Stimulated activated naive CD8-positive, alpha-beta T cell treated with anti-CD3 and anti-CD28 coated beads, Interleukin-15, Interleukin-2, amounts not matched to agents 100 ng/mL and 50 ng/mL, for 24 hours (primary cell): ENCODE results near the gene CUX1.

Experiments
- H3K27ac Mint-ChIP-seq: one replicate; pipeline ENCODE4 v1.8.0; 2021; ENCODE audit warnings: mild to moderate bottlenecking, mixed read lengths
- H3K27me3 Mint-ChIP-seq: one replicate; pipeline ENCODE4 v1.8.0; 2021; ENCODE audit warnings: mixed read lengths
- H3K36me3 Mint-ChIP-seq: one replicate; pipeline ENCODE4 v1.8.0; 2021; ENCODE audit warnings: low read depth, mixed read lengths
- H3K4me1 Mint-ChIP-seq: one replicate; pipeline ENCODE4 v1.8.0; 2021; ENCODE audit warnings: low read depth, mixed read lengths
- H3K4me3 Mint-ChIP-seq: one replicate; pipeline ENCODE4 v1.8.0; 2021; ENCODE audit warnings: mild to moderate bottlenecking, mixed read lengths
- H3K9me3 Mint-ChIP-seq: one replicate; pipeline ENCODE4 v1.8.0; 2021; ENCODE audit warnings: mixed read lengths

The CUX1 gene

DNA sequence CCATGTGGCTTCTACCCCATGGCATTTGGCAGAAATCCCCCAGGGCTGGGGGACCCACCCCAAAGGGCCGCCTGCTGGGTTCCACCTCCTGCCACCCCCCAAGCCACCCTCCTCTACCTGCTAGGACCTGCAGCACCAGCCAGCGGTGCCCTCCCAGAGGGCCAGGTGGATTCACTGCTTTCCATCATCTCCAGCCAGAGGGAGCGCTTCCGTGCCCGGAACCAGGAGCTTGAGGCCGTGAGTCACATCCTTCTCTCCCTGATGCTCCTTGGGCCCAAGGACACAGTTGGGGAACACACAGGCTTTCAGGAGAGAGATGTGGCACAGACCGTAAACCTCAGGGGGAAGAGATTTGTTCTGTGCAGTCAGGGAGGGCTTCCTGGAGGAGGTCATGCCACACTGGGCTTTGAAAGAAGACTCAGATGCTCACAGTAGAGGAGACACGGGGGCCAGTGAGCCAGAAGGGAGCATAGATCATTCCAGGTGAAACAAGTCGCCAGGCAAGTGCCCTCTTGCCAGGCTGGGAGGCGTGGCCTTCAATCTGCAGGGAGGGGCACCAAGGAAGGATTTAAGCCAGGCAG lies 457.8 kb downstream of the CUX1 start:
- Mint-ChIP-seq H3K27ac (no peak overlapping the region), H3K9me3 (no peaks in the 10 kb centered on the region), H3K4me1 (no peaks in the 10 kb centered on the region), H3K27me3 (no peaks in the 10 kb centered on the region), H3K4me3 (no peak overlapping the region), H3K36me3 (no peaks in the 10 kb centered on the region)

DNA sequence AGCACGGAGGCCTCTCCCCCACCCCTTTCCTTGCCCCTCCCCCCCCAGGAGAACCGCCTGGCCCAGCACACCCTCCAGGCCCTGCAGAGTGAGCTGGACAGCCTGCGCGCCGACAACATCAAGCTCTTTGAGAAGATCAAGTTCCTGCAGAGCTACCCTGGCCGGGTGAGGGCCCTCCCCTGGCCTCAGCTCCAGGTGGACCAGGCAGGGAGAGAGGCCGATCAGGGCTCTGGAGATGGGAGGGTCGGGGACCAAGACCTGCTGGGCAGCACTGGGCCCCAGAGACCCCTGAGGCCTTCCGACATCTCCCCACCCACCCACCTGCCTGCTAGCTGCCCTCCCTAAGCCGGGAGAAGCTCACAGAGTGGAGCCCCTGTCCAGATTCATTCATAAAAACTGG lies 460.5 kb downstream of the CUX1 start:
- no peaks in the 10 kb centered on the region for H3K9me3 Mint-ChIP-seq
- H3K27me3 Mint-ChIP-seq = no peaks in the 10 kb centered on the region
- H3K4me1 Mint-ChIP-seq = no peaks in the 10 kb centered on the region
- no peaks in the 10 kb centered on the region for H3K36me3 Mint-ChIP-seq
- no peak overlapping the region for H3K27ac Mint-ChIP-seq
- no peak overlapping the region for H3K4me3 Mint-ChIP-seq

GRCh38 chr7:102279537-102280400 lies 462.3 kb downstream of the CUX1 start:
- no peaks in the 10 kb centered on the region for H3K36me3 Mint-ChIP-seq
- peaks cover 5% of the 10 kb centered on the region for H3K4me1 Mint-ChIP-seq
- no peak overlapping the region for H3K4me3 Mint-ChIP-seq
- no peaks in the 10 kb centered on the region for H3K9me3 Mint-ChIP-seq
- no peak overlapping the region for H3K27ac Mint-ChIP-seq
- peaks cover under 1% of the 10 kb centered on the region for H3K27me3 Mint-ChIP-seq

- no peak overlapping the region for H3K27ac Mint-ChIP-seq
- H3K4me1 Mint-ChIP-seq = peaks cover 12% of the 10 kb centered on the region
- H3K9me3 Mint-ChIP-seq = no peaks in the 10 kb centered on the region
- no peak overlapping the region for H3K4me3 Mint-ChIP-seq
- H3K36me3 Mint-ChIP-seq = no peaks in the 10 kb centered on the region
- peaks cover 8% of the 10 kb centered on the region for H3K27me3 Mint-ChIP-seq
These were observed 463.1 kb downstream of the CUX1 start for GRCh38 chr7:102280521-102280920.

DNA sequence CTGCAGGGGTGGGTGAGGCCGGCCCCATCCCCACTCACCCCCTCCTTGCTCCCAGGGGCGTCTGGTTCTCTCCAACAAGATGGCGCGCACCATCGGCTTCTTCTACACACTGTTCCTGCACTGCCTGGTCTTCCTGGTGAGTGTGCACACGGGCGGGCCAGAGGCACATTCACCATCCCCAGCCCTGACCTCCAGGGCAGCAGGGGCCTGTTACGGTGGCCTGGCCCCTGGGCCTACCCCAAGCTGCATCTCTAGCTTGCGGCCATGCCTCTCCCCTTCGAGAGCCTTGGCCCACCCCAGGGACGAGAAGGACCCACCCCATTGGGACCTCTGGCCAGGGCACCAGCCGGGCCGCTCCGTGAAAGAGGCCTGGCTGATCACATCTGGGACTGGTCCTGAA lies 464.4 kb downstream of the CUX1 start:
- Mint-ChIP-seq H3K9me3 (no peaks in the 10 kb centered on the region), H3K27ac (no peak overlapping the region), H3K4me1 (peaks cover 13% of the 10 kb centered on the region), H3K27me3 (peaks cover 9% of the 10 kb centered on the region), H3K36me3 (no peaks in the 10 kb centered on the region), H3K4me3 (no peak overlapping the region)

DNA sequence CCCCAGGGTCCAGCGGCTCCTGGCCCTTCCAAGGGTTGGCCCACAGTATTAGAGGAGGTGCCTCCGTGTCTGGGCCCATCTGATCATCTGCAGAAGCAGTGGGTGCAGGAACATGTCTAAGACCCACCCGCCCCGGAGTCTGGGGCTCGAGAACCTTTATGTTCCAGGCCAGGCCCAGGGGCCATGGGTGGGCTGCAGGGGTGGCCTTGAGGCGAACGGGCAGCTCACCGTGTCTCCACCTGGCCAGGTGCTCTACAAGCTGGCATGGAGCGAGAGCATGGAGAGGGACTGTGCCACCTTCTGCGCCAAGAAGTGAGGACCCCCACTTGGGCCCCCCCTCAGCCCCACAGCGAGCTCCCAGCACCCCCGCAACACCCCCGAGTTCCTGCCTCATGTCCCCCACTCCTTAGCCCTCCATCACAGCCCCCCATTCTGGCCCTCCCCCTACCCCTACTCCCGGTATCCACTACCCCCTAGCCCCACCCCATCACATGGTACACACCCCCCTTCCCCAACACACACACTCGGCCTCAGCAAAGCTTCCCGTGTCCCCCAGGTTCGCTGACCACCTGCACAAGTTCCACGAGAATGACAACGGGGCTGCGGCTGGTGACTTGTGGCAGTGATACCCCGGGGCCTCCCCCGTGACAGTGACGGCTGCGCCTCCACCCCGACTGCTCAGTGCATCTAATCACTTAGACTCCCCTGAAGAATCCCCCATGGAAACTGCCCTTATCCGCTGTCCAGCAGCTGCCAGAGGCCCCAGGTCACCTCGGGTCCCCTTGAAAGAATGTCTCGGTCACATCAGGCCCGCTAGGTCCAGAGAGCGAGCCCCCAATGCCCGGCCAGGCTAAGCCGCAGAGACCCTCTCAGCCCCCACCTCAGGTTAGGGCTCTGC lies 465.3 kb downstream of the CUX1 start:
- Mint-ChIP-seq H3K27ac (no peak overlapping the region), H3K4me3 (no peak overlapping the region), H3K9me3 (no peaks in the 10 kb centered on the region), H3K27me3 (peaks cover 9% of the 10 kb centered on the region), H3K36me3 (no peaks in the 10 kb centered on the region), H3K4me1 (peaks cover 13% of the 10 kb centered on the region)

DNA sequence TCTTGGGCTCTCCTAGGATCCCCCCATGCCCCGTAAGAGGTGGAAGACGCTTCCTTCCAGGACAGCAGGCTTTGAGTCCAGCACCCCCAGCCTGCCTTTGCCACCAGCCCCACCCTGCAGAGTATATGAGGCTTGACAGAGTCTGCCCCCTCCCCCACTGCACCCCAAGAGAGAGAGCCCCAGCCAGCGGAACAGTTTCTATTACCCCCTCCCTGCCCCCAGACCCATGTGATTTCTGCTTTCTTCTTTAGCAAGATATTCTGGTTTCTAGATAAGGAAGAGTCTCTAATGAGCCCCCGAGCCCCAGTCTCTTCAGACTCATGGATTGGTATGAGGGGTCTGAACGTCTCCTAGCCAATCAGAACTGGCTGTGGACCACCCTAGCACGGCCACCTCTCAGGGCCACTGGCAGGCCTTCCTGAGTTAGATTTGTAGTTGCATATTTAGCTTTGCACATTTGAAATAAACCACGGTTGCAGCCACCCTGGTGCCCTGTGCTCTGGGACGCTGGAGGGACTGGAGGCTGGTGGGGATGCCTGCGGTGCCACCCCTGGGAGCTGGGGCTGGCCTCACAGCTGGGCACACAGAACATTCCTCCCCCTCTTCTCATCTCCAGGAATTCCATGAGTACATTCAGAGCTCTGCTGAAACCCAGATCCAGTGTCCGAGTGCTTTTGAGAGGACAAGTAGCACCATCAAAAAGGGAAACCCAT lies 466.2 kb downstream of the CUX1 start:
- Mint-ChIP-seq H3K4me1 (peaks cover 17% of the 10 kb centered on the region), H3K4me3 (no peak overlapping the region), H3K27me3 (peaks cover 9% of the 10 kb centered on the region), H3K36me3 (no peaks in the 10 kb centered on the region), H3K9me3 (no peaks in the 10 kb centered on the region), H3K27ac (no peak overlapping the region)

- Mint-ChIP-seq H3K27ac (no peak overlapping the region), H3K4me1 (peaks cover 23% of the 10 kb centered on the region)
These were observed 467.0 kb downstream of the CUX1 start for GRCh38 chr7:102284399-102284798.

GRCh38 chr7:102284891-102285539 lies 467.6 kb downstream of the CUX1 start:
- Mint-ChIP-seq H3K27ac (no peak overlapping the region), H3K4me1 (peaks cover 27% of the 10 kb centered on the region), H3K27me3 (peaks cover 9% of the 10 kb centered on the region)

More at GRCh38 chr7:102284399-102284798, 467.0 kb downstream of the CUX1 start:
- Mint-ChIP-seq H3K9me3 (no peaks in the 10 kb centered on the region), H3K36me3 (no peaks in the 10 kb centered on the region), H3K27me3 (peaks cover 9% of the 10 kb centered on the region), H3K4me3 (peak overlapping the region; percentile 2)

GRCh38 chr7:102285540-102286236 lies 468.3 kb downstream of the CUX1 start:
- peaks cover 9% of the 10 kb centered on the region for H3K27me3 Mint-ChIP-seq
- no peaks in the 10 kb centered on the region for H3K36me3 Mint-ChIP-seq
- H3K4me1 Mint-ChIP-seq = peaks cover 27% of the 10 kb centered on the region
- no peaks in the 10 kb centered on the region for H3K9me3 Mint-ChIP-seq
- no peak overlapping the region for H3K27ac Mint-ChIP-seq
- H3K4me3 Mint-ChIP-seq = peak overlapping the region; percentile 37

More at GRCh38 chr7:102284891-102285539, 467.6 kb downstream of the CUX1 start:
- no peaks in the 10 kb centered on the region for H3K9me3 Mint-ChIP-seq
- H3K36me3 Mint-ChIP-seq = no peaks in the 10 kb centered on the region
- peak overlapping the region; percentile 37 for H3K4me3 Mint-ChIP-seq

DNA sequence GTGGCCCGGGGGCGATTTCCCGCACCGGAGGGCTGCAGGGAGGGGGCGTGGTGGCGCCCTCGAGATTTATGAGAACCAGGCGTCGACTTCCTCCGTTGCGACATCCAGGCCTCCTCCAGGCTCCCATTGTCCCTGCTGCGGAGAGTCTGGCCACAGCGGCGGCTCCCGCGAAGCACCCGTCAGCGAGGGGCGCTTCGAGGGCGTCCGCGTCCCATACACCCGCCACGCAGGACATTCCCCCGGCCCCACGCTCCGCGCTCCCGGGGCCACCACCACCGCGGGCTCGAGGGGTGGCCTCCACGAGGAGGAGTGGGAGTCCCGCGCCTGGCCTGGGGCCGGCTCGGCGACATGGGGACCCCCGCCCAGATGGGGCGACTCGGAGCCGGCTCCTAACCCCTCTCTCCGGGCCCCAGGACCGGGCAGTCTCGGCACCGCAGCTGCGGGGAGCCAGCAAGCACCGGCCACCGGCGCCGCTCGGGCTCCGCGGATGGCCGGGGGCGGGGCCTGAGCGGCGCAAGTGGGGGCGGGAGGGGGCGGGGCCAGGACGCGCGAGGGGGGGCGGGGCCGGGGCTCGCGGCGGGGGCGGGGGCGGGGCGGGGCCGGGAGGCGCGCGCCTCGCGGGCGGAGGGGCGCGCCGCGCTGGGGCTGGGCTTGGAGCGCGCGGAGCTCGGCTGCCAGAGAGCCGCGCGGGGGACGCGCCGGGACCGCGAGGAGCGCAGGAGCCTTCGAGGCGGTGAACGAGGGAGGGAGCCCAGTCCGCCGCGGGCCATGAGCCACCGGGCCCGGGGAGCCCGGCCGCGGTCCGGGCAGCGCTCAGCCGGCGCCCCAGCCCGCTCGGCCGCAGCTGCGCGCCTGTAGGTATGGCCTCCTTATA lies 469.0 kb downstream of the CUX1 start, which contains the start of gene SH2B2:
Gene SH2B2 (plus strand): TSS at position 632 of the 874 bp plus-strand sequence. CDS start 13,683 bp downstream, outside the sequence.
- Mint-ChIP-seq H3K36me3 (no peaks in the 10 kb centered on the region), H3K27me3 (peaks cover 9% of the 10 kb centered on the region), H3K4me1 (peaks cover 32% of the 10 kb centered on the region), H3K27ac (no peak within 1 kb of the TSS), H3K4me3 (peak within 1 kb of the TSS; percentile 57), H3K9me3 (no peaks in the 10 kb centered on the region)

GRCh38 chr7:102287111-102287980 lies 469.9 kb downstream of the CUX1 start:
- Mint-ChIP-seq H3K4me3 (peak overlapping the region; percentile 57), H3K9me3 (no peaks in the 10 kb centered on the region), H3K4me1 (peaks cover 38% of the 10 kb centered on the region), H3K36me3 (no peaks in the 10 kb centered on the region), H3K27me3 (peaks cover 9% of the 10 kb centered on the region), H3K27ac (no peak overlapping the region)
